ENCODE data around the gene MSMB.
"Not testable (repeated sequence)": the region's sequence is repeated elsewhere in the genome, so short reads cannot be mapped to it uniquely, and the experiment has no call there.

MSMB gene

GRCh38 chr10:46014683-46015405 is 31.2 kb downstream of the MSMB start:
- no peak for DNase-seq (ENCODE audit: low read depth in 2 of 2, low spot score in 1 of 2)

- DNase-seq (ENCODE audit: low read depth in 2 of 2, low spot score in 1 of 2): no peak
These were observed 31.9 kb downstream of the MSMB start for GRCh38 chr10:46014206-46014605.

GRCh38 chr10:46012746-46013145 is 33.3 kb downstream of the MSMB start:
- no peak for DNase-seq (ENCODE audit: low read depth in 2 of 2, low spot score in 1 of 2)

- no peak for DNase-seq (ENCODE audit: low read depth in 2 of 2, low spot score in 1 of 2)
These were observed 39.9 kb downstream of the MSMB start for GRCh38 chr10:46006219-46006618.

GRCh38 chr10:46005383-46005782 is 40.7 kb downstream of the MSMB start:
- no peak for DNase-seq (ENCODE audit: low read depth in 2 of 2, low spot score in 1 of 2)

- DNase-seq (ENCODE audit: low read depth in 2 of 2, low spot score in 1 of 2): no peak
These were observed 41.1 kb downstream of the MSMB start for GRCh38 chr10:46004963-46005362.

GRCh38 chr10:46002916-46003693 is 43.0 kb downstream of the MSMB start:
- no peak for DNase-seq (ENCODE audit: low read depth in 2 of 2, low spot score in 1 of 2)

- not testable (repeated sequence) for DNase-seq (ENCODE audit: low read depth in 2 of 2, low spot score in 1 of 2)
These were observed 43.8 kb downstream of the MSMB start for GRCh38 chr10:46002189-46002687.

GRCh38 chr10:46001187-46001756 is 44.8 kb downstream of the MSMB start:
- no peak for DNase-seq (ENCODE audit: low read depth in 2 of 2, low spot score in 1 of 2)

- no peak for DNase-seq (ENCODE audit: low read depth in 2 of 2, low spot score in 1 of 2)
These were observed 45.5 kb downstream of the MSMB start for GRCh38 chr10:46000538-46000937.

- DNase-seq (ENCODE audit: low read depth in 2 of 2, low spot score in 1 of 2): not testable (repeated sequence)
These were observed 46.1 kb downstream of the MSMB start for GRCh38 chr10:45999955-46000354.

GRCh38 chr10:45997994-45998763 is 47.9 kb downstream of the MSMB start:
- no peak for DNase-seq (ENCODE audit: low read depth in 2 of 2, low spot score in 1 of 2)

- DNase-seq (ENCODE audit: low read depth in 2 of 2, low spot score in 1 of 2): no peak
These were observed 48.5 kb downstream of the MSMB start for GRCh38 chr10:45997557-45997956.

GRCh38 chr10:45985590-45985989 is 60.5 kb downstream of the MSMB start:
- not testable (repeated sequence) for DNase-seq (ENCODE audit: low read depth in 2 of 2, low spot score in 1 of 2)

- not testable (repeated sequence) for DNase-seq (ENCODE audit: low read depth in 2 of 2, low spot score in 1 of 2)
These were observed 61.6 kb downstream of the MSMB start for GRCh38 chr10:45984473-45984872.

- not testable (repeated sequence) for DNase-seq (ENCODE audit: low read depth in 2 of 2, low spot score in 1 of 2)
These were observed 62.4 kb downstream of the MSMB start for GRCh38 chr10:45983538-45984186.
